ENCODE measurements around the gene BFSP2.

Gene BFSP2

GRCh38 chr3:133364704-133365103 is 35.2 kb upstream of the BFSP2 start:
- Histone ChIP-seq H2AFZ (ENCODE audit: low read length) (no peak overlapping the region), H3K36me3 (ENCODE audit: insufficient read depth, low read length) (no peaks in the 10 kb centered on the region), H3K4me3 (ENCODE audit: low read length, poor library complexity, severe bottlenecking) (no peak overlapping the region), H3K9me2 (replicated peaks; ENCODE audit: low read depth, low read length) (no peaks in the 10 kb centered on the region), H3K4me1 (ENCODE audit: insufficient read depth, low read length, poor library complexity, severe bottlenecking) (no peaks in the 10 kb centered on the region), H3K9me3 (ENCODE audit: insufficient read depth, low read depth, low read length) (no peaks in the 10 kb centered on the region), H4K20me1 (ENCODE audit: insufficient read depth, low read length, poor library complexity, severe bottlenecking) (no peaks in the 10 kb centered on the region), H3K4me2 (ENCODE audit: low read depth, low read length, poor library complexity, severe bottlenecking) (no peak overlapping the region), H3F3A (ENCODE audit: low read depth) (no peaks in the 10 kb centered on the region), H3K9ac (ENCODE audit: low read depth, low read length, poor library complexity, severe bottlenecking) (no peak overlapping the region), H3K79me2 (ENCODE audit: insufficient read depth, low read length) (no peaks in the 10 kb centered on the region), H3K27me3 (ENCODE audit: insufficient read depth, low read length, poor library complexity, severe bottlenecking) (peaks cover 4% of the 10 kb centered on the region)
- no peak for TF ChIP-seq EZH2phosphoT487 (IDR thresholded peaks at IDR 0.05; ENCODE audit: borderline replicate concordance)
- no peak for TF ChIP-seq CTCF (conservative IDR thresholded peaks at IDR 0.05; ENCODE audit: low read length)

- H3K4me3 ChIP-seq (ENCODE audit: low read length, poor library complexity, severe bottlenecking), result no peak overlapping the region
- no peak overlapping the region for H2AFZ ChIP-seq (ENCODE audit: low read length)
- no peaks in the 10 kb centered on the region for H3K79me2 ChIP-seq (ENCODE audit: insufficient read depth, low read length)
- no peaks in the 10 kb centered on the region for H3K36me3 ChIP-seq (ENCODE audit: insufficient read depth, low read length)
- H4K20me1 ChIP-seq (ENCODE audit: insufficient read depth, low read length, poor library complexity, severe bottlenecking), result no peaks in the 10 kb centered on the region
- no peak overlapping the region for H3K4me2 ChIP-seq (ENCODE audit: low read depth, low read length, poor library complexity, severe bottlenecking)
- H3K9ac ChIP-seq (ENCODE audit: low read depth, low read length, poor library complexity, severe bottlenecking), result no peak overlapping the region
- TF ChIP-seq EZH2phosphoT487 (IDR thresholded peaks at IDR 0.05; ENCODE audit: borderline replicate concordance), result no peak
- no peak for TF ChIP-seq CTCF (conservative IDR thresholded peaks at IDR 0.05; ENCODE audit: low read length)
- H3K9me3 ChIP-seq (ENCODE audit: insufficient read depth, low read depth, low read length), result no peaks in the 10 kb centered on the region
- no peaks in the 10 kb centered on the region for H3K27me3 ChIP-seq (ENCODE audit: insufficient read depth, low read length, poor library complexity, severe bottlenecking)
- H3F3A ChIP-seq (ENCODE audit: low read depth), result no peaks in the 10 kb centered on the region
- no peaks in the 10 kb centered on the region for H3K9me2 ChIP-seq (replicated peaks; ENCODE audit: low read depth, low read length)
- H3K4me1 ChIP-seq (ENCODE audit: insufficient read depth, low read length, poor library complexity, severe bottlenecking), result no peaks in the 10 kb centered on the region
These were observed 32.9 kb upstream of the BFSP2 start for GRCh38 chr3:133366921-133367320.

- no peak overlapping the region for H3K4me2 ChIP-seq (ENCODE audit: low read depth, low read length, poor library complexity, severe bottlenecking)
- no peaks in the 10 kb centered on the region for H3K27me3 ChIP-seq (ENCODE audit: insufficient read depth, low read length, poor library complexity, severe bottlenecking)
- no peaks in the 10 kb centered on the region for H3K9me3 ChIP-seq (ENCODE audit: insufficient read depth, low read depth, low read length)
- no peaks in the 10 kb centered on the region for H3K36me3 ChIP-seq (ENCODE audit: insufficient read depth, low read length)
- TF ChIP-seq CTCF (conservative IDR thresholded peaks at IDR 0.05; ENCODE audit: low read length), result no peak
- TF ChIP-seq EZH2phosphoT487 (IDR thresholded peaks at IDR 0.05; ENCODE audit: borderline replicate concordance), result no peak
- H3F3A ChIP-seq (ENCODE audit: low read depth), result no peaks in the 10 kb centered on the region
- no peak overlapping the region for H3K9ac ChIP-seq (ENCODE audit: low read depth, low read length, poor library complexity, severe bottlenecking)
- no peaks in the 10 kb centered on the region for H3K4me1 ChIP-seq (ENCODE audit: insufficient read depth, low read length, poor library complexity, severe bottlenecking)
- H3K9me2 ChIP-seq (replicated peaks; ENCODE audit: low read depth, low read length), result no peaks in the 10 kb centered on the region
- no peaks in the 10 kb centered on the region for H4K20me1 ChIP-seq (ENCODE audit: insufficient read depth, low read length, poor library complexity, severe bottlenecking)
- H3K79me2 ChIP-seq (ENCODE audit: insufficient read depth, low read length), result no peaks in the 10 kb centered on the region
- no peak overlapping the region for H3K4me3 ChIP-seq (ENCODE audit: low read length, poor library complexity, severe bottlenecking)
- H2AFZ ChIP-seq (ENCODE audit: low read length), result no peak overlapping the region
These were observed 32.5 kb upstream of the BFSP2 start for GRCh38 chr3:133367403-133367802.
